H9 (cell line): Measurements from ENCODE around the gene MALRD1. TPM values are rescaled to one million over a fixed set of nuclear protein-coding genes. Genes with fewer than 3 reads are reported as not detected.

Source experiments
- DNase-seq: peaks from one replicate; pipeline ENCODE4 v3.0.0-alpha.2; 2017
- H2AFZ ChIP-seq: one replicate; pipeline ENCODE4 v1.6.1; 2013; ENCODE audit warnings: mild to moderate bottlenecking, low read length, control low read depth, moderate library complexity
- H2AK5ac ChIP-seq: 2 replicates; pipeline ENCODE4 v1.6.1; 2013; ENCODE audit warnings: low read length, control low read depth, mixed read lengths; ENCODE audit not compliant: insufficient read length
- H2BK120ac ChIP-seq: one replicate; pipeline ENCODE4 v1.6.1; 2013; ENCODE audit warnings: low read depth, mild to moderate bottlenecking, low read length, control low read depth, inconsistent platforms; ENCODE audit not compliant: poor library complexity, severe bottlenecking
- H2BK12ac ChIP-seq: 2 replicates; pipeline ENCODE4 v1.6.1; 2013; ENCODE audit warnings: low read length, control low read depth, mixed read lengths, low read depth; ENCODE audit not compliant: insufficient read length
- H2BK15ac ChIP-seq: 2 replicates; pipeline ENCODE4 v1.6.1; 2013; ENCODE audit warnings: low read depth, low read length, control low read depth
- H2BK20ac ChIP-seq: one replicate; pipeline ENCODE4 v1.6.1; 2013; ENCODE audit warnings: low read depth, mild to moderate bottlenecking, low read length, control low read depth, inconsistent platforms; ENCODE audit not compliant: poor library complexity, severe bottlenecking
- H2BK5ac ChIP-seq: 2 replicates; pipeline ENCODE4 v1.6.1; 2013; ENCODE audit warnings: low read length, control low read depth, mixed read lengths; ENCODE audit not compliant: insufficient read length
- H3K14ac ChIP-seq: 2 replicates; pipeline ENCODE4 v1.6.1; 2013; ENCODE audit warnings: low read length, control low read depth; ENCODE audit not compliant: insufficient read depth
- H3K18ac ChIP-seq: 2 replicates; pipeline ENCODE4 v1.6.1; 2013; ENCODE audit warnings: low read depth, mild to moderate bottlenecking, mixed read lengths, low read length, control low read depth; ENCODE audit not compliant: insufficient read length
- H3K23ac ChIP-seq: 2 replicates; pipeline ENCODE4 v1.6.1; 2013; ENCODE audit warnings: low read length, control low read depth, mixed read lengths, low read depth; ENCODE audit not compliant: insufficient read length
- H3K23me2 ChIP-seq: 2 replicates; pipeline ENCODE4 v1.6.1; 2013; ENCODE audit warnings: low read depth, mild to moderate bottlenecking, mixed read lengths, low read length, control low read depth; ENCODE audit not compliant: insufficient read length, poor library complexity, severe bottlenecking
- H3K27ac ChIP-seq: 2 replicates; pipeline ENCODE4 v1.5.1; 2013; ENCODE audit warnings: low read length, control low read depth, mixed read lengths, low read depth; ENCODE audit not compliant: insufficient read length
- H3K27me3 ChIP-seq: 2 replicates; pipeline ENCODE4 v1.6.1; 2013; ENCODE audit warnings: low read length, control low read depth, inconsistent platforms; ENCODE audit not compliant: insufficient read depth
- H3K4ac ChIP-seq: 2 replicates; pipeline ENCODE4 v1.6.1; 2013; ENCODE audit warnings: low read depth, mild to moderate bottlenecking, control low read depth, inconsistent platforms, low read length, moderate library complexity
- H3K4me1 ChIP-seq: 2 replicates; pipeline ENCODE4 v1.6.1; 2013; ENCODE audit warnings: low read length, control low read depth, inconsistent platforms; ENCODE audit not compliant: insufficient read depth
- H3K4me2 ChIP-seq: 2 replicates; pipeline ENCODE4 v1.6.1; 2013; ENCODE audit warnings: low read length, control low read depth, mixed read lengths; ENCODE audit not compliant: insufficient read length, insufficient read depth
- H3K56ac ChIP-seq: 2 replicates; pipeline ENCODE4 v1.6.1; 2013; ENCODE audit warnings: low read depth, mild to moderate bottlenecking, mixed read lengths, low read length, control low read depth; ENCODE audit not compliant: insufficient read length
- H3K79me1 ChIP-seq: 2 replicates; pipeline ENCODE4 v1.6.1; 2013; ENCODE audit warnings: low read depth, mild to moderate bottlenecking, moderate library complexity, low read length, control low read depth, inconsistent platforms; ENCODE audit not compliant: insufficient read depth, poor library complexity, severe bottlenecking
- H3K79me2 ChIP-seq: 2 replicates; pipeline ENCODE4 v1.6.1; 2013; ENCODE audit warnings: low read length, control low read depth, inconsistent platforms; ENCODE audit not compliant: insufficient read depth
- H3K9ac ChIP-seq: 2 replicates; pipeline ENCODE4 v1.6.1; 2013; ENCODE audit warnings: low read length, control low read depth, mixed read lengths; ENCODE audit not compliant: insufficient read length; ENCODE audit errors: extremely low read depth
- H3K9me3 ChIP-seq: one replicate; pipeline ENCODE4 v1.6.1; 2013; ENCODE audit warnings: low read depth, low read length, inconsistent platforms; ENCODE audit not compliant: control insufficient read depth
- H3T11ph ChIP-seq: one replicate; pipeline ENCODE4 v1.6.1; 2013; ENCODE audit warnings: mild to moderate bottlenecking, low read length, control low read depth, inconsistent platforms
- H4K20me1 ChIP-seq: one replicate; pipeline ENCODE4 v1.6.1; 2013; ENCODE audit not compliant: control insufficient read depth, insufficient read length, insufficient read depth
- H4K5ac ChIP-seq: 2 replicates; pipeline ENCODE4 v1.6.1; 2013; ENCODE audit warnings: low read depth, mild to moderate bottlenecking, mixed read lengths, low read length, control low read depth; ENCODE audit not compliant: insufficient read length
- H4K8ac ChIP-seq: replicated peaks from 2 replicates; pipeline ENCODE4 v1.6.1; 2013; ENCODE audit warnings: low read length, control low read depth, mixed read lengths, low read depth; ENCODE audit not compliant: insufficient read length
- H4K91ac ChIP-seq: 2 replicates; pipeline ENCODE4 v1.6.1; 2013; ENCODE audit warnings: low read depth, mild to moderate bottlenecking, moderate library complexity, mixed read lengths, low read length, control low read depth; ENCODE audit not compliant: insufficient read length
- H3K27ac Mint-ChIP-seq, 3 experiments: 2 replicates in 2 of 3; 3 replicates in 1 of 3; pipeline ENCODE4 v1.8.0; 2020 to 2021; ENCODE audit warnings: mixed read lengths in 3 of 3, mild to moderate bottlenecking in 1 of 3, moderate library complexity in 1 of 3
- H3K27me3 Mint-ChIP-seq: 2 replicates; pipeline ENCODE4 v1.8.0; 2021; ENCODE audit warnings: low read depth, mild to moderate bottlenecking, moderate library complexity, mixed read lengths
- H3K36me3 Mint-ChIP-seq, 3 experiments: 2 replicates in 2 of 3; 3 replicates in 1 of 3; pipeline ENCODE4 v1.8.0; 2020 to 2021; ENCODE audit warnings: low read depth in 3 of 3, mixed read lengths in 3 of 3; ENCODE audit not compliant: insufficient read depth in 1 of 3
- H3K4me1 Mint-ChIP-seq, 2 experiments: 2 replicates each; pipeline ENCODE4 v1.8.0; 2020; ENCODE audit warnings: mixed read lengths in 2 of 2
- H3K4me3 Mint-ChIP-seq, 2 experiments: 2 replicates in 1 of 2; 3 replicates in 1 of 2; pipeline ENCODE4 v1.8.0; 2020 to 2021; ENCODE audit warnings: mild to moderate bottlenecking in 2 of 2, mixed read lengths in 2 of 2, moderate library complexity in 1 of 2
- H3K9me3 Mint-ChIP-seq, 2 experiments: 2 replicates in 1 of 2; 3 replicates in 1 of 2; pipeline ENCODE4 v1.8.0; 2020; ENCODE audit warnings: mild to moderate bottlenecking in 2 of 2, mixed read lengths in 2 of 2, moderate library complexity in 1 of 2
- CTCF ChIP-seq: fragments of 200-600 bp; sonication (generic); conservative IDR thresholded peaks from 3 replicates; pipeline ENCODE4 v1.8.0; 2021; ENCODE audit warnings: antibody characterized with exemption, mild to moderate bottlenecking
- WGBS: extraction: QIAGEN DNeasy Blood & Tissue Kit; methylation state at CpG from one replicate; pipeline ENCODE4 v1.1.7; 2013; ENCODE audit warnings: missing lambda C conversion rate, low lambda C conversion rate, mixed read lengths; ENCODE audit not compliant: insufficient read length; ENCODE audit errors: extremely low coverage; 5-methylcytosine and 5-hydroxymethylcytosine counted together
- total RNA-seq: library from RNA; stranded (reverse); gene quantifications from 2 replicates; pipeline ENCODE4 v1.2.1, GENCODE V29; 2021

Gene MALRD1
- total RNA-seq, 1 experiment from 2014 or later, result 0.20 TPM

GRCh38 chr10:19689231-19689630, 640.6 kb downstream of the MALRD1 start:
- Histone ChIP-seq H3K79me2 (no peaks in the 10 kb centered on the region), H3K18ac (no peak overlapping the region), H3K4ac (no peak overlapping the region), H4K91ac (no peak overlapping the region), H3K79me1 (no peaks in the 10 kb centered on the region), H2BK12ac (no peak overlapping the region), H4K5ac (no peak overlapping the region), H3K9ac (no peak overlapping the region), H2BK5ac (no peak overlapping the region), H3K56ac (no peak overlapping the region), H3K27ac (no peak overlapping the region), H3K4me1 (no peaks in the 10 kb centered on the region; the same call in 1 of the 2 replicates), H3K4me2 (no peak overlapping the region), H2BK20ac (no peak overlapping the region), H4K20me1 (no peaks in the 10 kb centered on the region), H3T11ph (no peak overlapping the region), H2BK120ac (no peak overlapping the region), H3K14ac (no peak overlapping the region), H3K23ac (no peak overlapping the region), H3K23me2 (no peaks in the 10 kb centered on the region), H3K9me3 (no peaks in the 10 kb centered on the region), H3K27me3 (no peaks in the 10 kb centered on the region), H2AFZ (no peak overlapping the region), H2AK5ac (no peak overlapping the region), H2BK15ac (no peak overlapping the region), H4K8ac (no peak overlapping the region)
- no peak for TF ChIP-seq CTCF
- Mint-ChIP-seq H3K9me3 (peaks cover under 1 to 1% of the 10 kb centered on the region in 2 experiments; a peak in 3 of 5 replicates), H3K4me1 (no peaks in the 10 kb centered on the region), H3K4me3 (no peak overlapping the region), H3K27me3 (no peaks in the 10 kb centered on the region), H3K27ac (no peak overlapping the region), H3K36me3 (peaks cover 0 to 2% (median 0%) of the 10 kb centered on the region in 3 experiments; a peak in 3 of 7 replicates)
- no peak for DNase-seq
- no CpG with 5 or more reads among the region's 3 CpGs for WGBS
